ENCODE measurements around the gene ADD1. TPM values are rescaled to one million over a fixed set of nuclear protein-coding genes. Genes with fewer than 3 reads are reported as not detected.

The ADD1 gene
- total RNA-seq, 1 experiment from 2014 or later: 163 TPM

DNA sequence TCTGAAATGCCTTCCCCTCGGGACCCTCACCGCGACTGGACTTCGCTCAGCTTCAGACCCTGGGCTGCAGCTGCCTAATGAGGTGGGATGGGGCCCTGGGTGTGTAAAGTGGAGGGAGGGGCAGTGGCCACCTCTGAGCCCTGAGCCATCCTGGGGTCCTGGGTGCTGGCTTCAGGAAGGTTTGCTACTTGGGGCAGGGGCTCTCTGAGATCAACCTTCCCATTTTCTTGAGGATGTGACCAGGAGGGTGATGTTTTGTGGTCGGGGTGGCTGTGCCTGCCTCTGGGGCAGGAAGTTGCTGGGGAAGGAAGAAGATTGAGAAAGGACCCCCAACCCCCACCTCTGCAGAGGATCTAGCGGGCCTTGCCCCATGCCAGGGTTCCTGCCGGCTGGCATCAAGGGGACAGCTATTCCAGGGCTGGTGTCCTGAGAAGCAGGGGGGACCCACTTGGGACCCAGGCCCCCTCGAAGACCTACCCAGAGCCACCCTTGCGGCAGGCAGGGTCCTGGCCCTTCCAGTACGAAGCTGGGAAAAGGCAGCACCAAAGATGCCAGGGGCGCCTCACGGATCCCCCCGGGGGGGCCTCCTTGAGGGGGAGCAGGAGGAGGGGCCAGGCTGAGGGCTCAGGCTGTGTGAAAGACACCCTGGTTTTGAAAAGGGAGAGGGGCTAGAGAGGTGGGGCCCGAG, 44.3 kb upstream of the ADD1 start:
- Mint-ChIP-seq H3K9me3 (no peaks in the 10 kb centered on the region), H3K4me1 (peaks cover 8 to 23% of the 10 kb centered on the region in 2 experiments), H3K36me3 (ENCODE audit: insufficient read depth in 1 of 3, low read depth in 3 of 3) (0 out of 7 replicates have a peak, but pooled peaks cover 0 to 2% (median 0%) of the 10 kb centered on the region in 3 experiments), H3K4me3 (no peak overlapping the region; a peak in 1 of 5 replicates), H3K27ac (no peak overlapping the region; a peak in 3 of 7 replicates), H3K27me3 (ENCODE audit: low read depth) (peaks cover 4% of the 10 kb centered on the region; the same call in 1 of the 2 replicates)
- H2BK5ac ChIP-seq (ENCODE audit: insufficient read length, low read length): no peak overlapping the region
- H2AK5ac ChIP-seq (ENCODE audit: insufficient read length, low read length): no peak overlapping the region
- no peaks in the 10 kb centered on the region for H3K9me3 ChIP-seq (ENCODE audit: control insufficient read depth, low read depth, low read length)
- DNase-seq: no peak
- no peak overlapping the region for H2BK20ac ChIP-seq (ENCODE audit: low read depth, low read length, poor library complexity, severe bottlenecking)
- no peaks in the 10 kb centered on the region for H3K4me1 ChIP-seq (ENCODE audit: insufficient read depth, low read length)
- TF ChIP-seq, protein P1, sequence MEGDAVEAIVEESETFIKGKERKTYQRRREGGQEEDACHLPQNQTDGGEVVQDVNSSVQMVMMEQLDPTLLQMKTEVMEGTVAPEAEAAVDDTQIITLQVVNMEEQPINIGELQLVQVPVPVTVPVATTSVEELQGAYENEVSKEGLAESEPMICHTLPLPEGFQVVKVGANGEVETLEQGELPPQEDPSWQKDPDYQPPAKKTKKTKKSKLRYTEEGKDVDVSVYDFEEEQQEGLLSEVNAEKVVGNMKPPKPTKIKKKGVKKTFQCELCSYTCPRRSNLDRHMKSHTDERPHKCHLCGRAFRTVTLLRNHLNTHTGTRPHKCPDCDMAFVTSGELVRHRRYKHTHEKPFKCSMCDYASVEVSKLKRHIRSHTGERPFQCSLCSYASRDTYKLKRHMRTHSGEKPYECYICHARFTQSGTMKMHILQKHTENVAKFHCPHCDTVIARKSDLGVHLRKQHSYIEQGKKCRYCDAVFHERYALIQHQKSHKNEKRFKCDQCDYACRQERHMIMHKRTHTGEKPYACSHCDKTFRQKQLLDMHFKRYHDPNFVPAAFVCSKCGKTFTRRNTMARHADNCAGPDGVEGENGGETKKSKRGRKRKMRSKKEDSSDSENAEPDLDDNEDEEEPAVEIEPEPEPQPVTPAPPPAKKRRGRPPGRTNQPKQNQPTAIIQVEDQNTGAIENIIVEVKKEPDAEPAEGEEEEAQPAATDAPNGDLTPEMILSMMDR (conservative IDR thresholded peaks at IDR 0.05): no peak
- WGBS (ENCODE audit: extremely low coverage, insufficient read length, low lambda C conversion rate): no CpG with 5 or more reads among the region's 14 CpGs
- no peak overlapping the region for H3T11ph ChIP-seq (ENCODE audit: low read length)
- no peak overlapping the region for H3K18ac ChIP-seq (ENCODE audit: insufficient read length, low read depth, low read length)
- H2AFZ ChIP-seq (ENCODE audit: low read length): no peak overlapping the region
- no peak overlapping the region for H2BK120ac ChIP-seq (ENCODE audit: low read depth, low read length, poor library complexity, severe bottlenecking)
- H2BK15ac ChIP-seq (ENCODE audit: low read depth, low read length): no peak overlapping the region
- no peak overlapping the region for H4K5ac ChIP-seq (ENCODE audit: insufficient read length, low read depth, low read length)
- no peaks in the 10 kb centered on the region for H3K79me2 ChIP-seq (ENCODE audit: insufficient read depth, low read length)
- H2BK12ac ChIP-seq (ENCODE audit: insufficient read length, low read depth, low read length): no peak overlapping the region
- H4K8ac ChIP-seq (replicated peaks; ENCODE audit: insufficient read length, low read depth, low read length): no peak overlapping the region
- no peaks in the 10 kb centered on the region for H4K20me1 ChIP-seq (ENCODE audit: control insufficient read depth, insufficient read depth, insufficient read length)
- H3K23ac ChIP-seq (ENCODE audit: insufficient read length, low read depth, low read length): no peak overlapping the region
- H3K79me1 ChIP-seq (ENCODE audit: insufficient read depth, low read depth, low read length, poor library complexity, severe bottlenecking): no peaks in the 10 kb centered on the region
- no peak overlapping the region for H3K56ac ChIP-seq (ENCODE audit: insufficient read length, low read depth, low read length)
- H3K14ac ChIP-seq (ENCODE audit: insufficient read depth, low read length): no peak overlapping the region; the same call in 1 of the 2 replicates
- H3K27ac ChIP-seq (ENCODE audit: insufficient read length, low read depth, low read length): no peak overlapping the region
- no peak overlapping the region for H3K9ac ChIP-seq (ENCODE audit: extremely low read depth, insufficient read length, low read length)
- H4K91ac ChIP-seq (ENCODE audit: insufficient read length, low read depth, low read length): no peak overlapping the region
- H3K4me2 ChIP-seq (ENCODE audit: insufficient read depth, insufficient read length, low read length): no peak overlapping the region
- H3K27me3 ChIP-seq (ENCODE audit: insufficient read depth, low read length): no peaks in the 10 kb centered on the region
- H3K4ac ChIP-seq (ENCODE audit: low read depth, low read length): no peak overlapping the region
- H3K23me2 ChIP-seq (ENCODE audit: insufficient read length, low read depth, low read length, poor library complexity, severe bottlenecking): no peaks in the 10 kb centered on the region
